Activated T-cell treated with anti-CD3 and anti-CD28 coated beads for 4 hours (primary cell): ENCODE results near the gene TRIO.
A peak's percentile ranks its signal among the peaks of the same experiment; 100 is the strongest.
"Not testable (repeated sequence)": the region's sequence is repeated elsewhere in the genome, so short reads cannot be mapped to it uniquely, and the experiment has no call there.

ENCODE experiments used
- DNase-seq: peaks from one replicate; pipeline ENCODE4 v3.0.0-alpha.2; 2020

Gene TRIO

GRCh38 chr5:14142827-14143545 lies at the start of gene TRIO:
Gene TRIO (plus strand): TSS chr5:14143342. CDS start chr5:14143726, 384 bp downstream.
- DNase-seq: peak; percentile 71

DNA sequence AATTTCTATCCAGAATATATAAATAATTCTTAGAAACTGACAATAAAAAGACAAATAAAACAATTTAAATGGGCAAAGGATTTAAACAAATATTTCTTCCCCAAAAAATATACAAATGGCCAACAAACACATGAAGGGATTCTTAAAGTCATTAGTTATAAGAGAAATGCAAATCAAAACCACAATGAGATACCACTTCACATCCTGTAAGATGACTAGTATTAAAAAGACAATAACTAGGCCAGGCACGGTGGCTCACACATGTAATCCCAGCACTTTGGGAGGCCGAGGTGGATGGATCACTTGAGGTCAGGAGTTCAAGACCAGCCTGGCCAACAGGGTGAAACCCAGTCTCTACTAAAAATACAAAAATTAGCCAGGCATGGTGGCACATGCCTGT lies 45.8 kb upstream of the TRIO start:
- DNase-seq: not testable (repeated sequence)

DNA sequence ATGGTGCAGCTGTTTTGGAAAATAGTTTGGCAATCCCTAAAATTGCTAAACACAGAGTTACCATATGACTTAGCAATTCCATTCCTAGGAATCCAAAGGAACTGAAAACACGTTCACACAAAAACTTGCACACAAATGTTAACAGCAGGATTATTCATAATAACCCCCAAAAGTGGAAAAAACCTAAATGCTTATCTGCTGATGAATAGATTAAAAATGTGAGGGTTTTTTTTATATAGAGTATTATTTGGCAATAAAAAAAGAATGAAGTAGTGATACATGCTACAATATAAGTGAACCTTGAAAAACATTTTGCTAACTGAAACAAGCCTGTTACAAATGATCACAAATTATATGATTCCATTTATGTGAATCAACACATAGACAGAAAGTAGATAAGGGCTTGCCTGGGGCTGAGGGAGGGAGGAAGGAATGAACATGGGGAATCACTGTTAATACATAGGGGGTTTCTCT lies 45.1 kb upstream of the TRIO start:
- DNase-seq: no peak

- DNase-seq: no peak
Observed at GRCh38 chr5:14100281-14100680, 42.9 kb upstream of the TRIO start.

DNA sequence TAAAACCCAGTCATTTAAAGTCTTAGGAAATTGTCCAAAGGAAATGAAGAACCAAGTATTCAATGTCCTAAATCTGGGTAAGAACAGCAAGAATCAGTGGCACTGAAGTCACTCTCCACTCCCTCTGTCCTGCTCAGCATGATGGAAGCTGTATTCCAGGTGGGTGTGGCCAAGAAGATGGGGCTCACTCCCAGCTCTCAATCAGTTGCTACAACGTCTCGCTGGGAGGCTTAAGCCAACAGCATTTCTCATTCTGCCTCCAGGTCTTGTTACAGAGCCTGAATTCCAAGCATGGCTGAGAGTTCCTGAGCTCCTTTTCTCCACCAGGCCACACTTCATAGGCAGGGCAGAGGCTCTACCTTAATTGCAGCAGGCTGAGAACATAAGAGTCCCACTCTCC lies 41.2 kb upstream of the TRIO start:
- DNase-seq: no peak

- no peak for DNase-seq
Observed at GRCh38 chr5:14102666-14103065, 40.5 kb upstream of the TRIO start.

- no peak for DNase-seq
Observed at GRCh38 chr5:14105718-14106410, 37.3 kb upstream of the TRIO start.

GRCh38 chr5:14107536-14107935 lies 35.6 kb upstream of the TRIO start:
- DNase-seq: no peak

- peak; percentile 7 for DNase-seq
Observed at GRCh38 chr5:14108170-14108996, 34.8 kb upstream of the TRIO start.

DNA sequence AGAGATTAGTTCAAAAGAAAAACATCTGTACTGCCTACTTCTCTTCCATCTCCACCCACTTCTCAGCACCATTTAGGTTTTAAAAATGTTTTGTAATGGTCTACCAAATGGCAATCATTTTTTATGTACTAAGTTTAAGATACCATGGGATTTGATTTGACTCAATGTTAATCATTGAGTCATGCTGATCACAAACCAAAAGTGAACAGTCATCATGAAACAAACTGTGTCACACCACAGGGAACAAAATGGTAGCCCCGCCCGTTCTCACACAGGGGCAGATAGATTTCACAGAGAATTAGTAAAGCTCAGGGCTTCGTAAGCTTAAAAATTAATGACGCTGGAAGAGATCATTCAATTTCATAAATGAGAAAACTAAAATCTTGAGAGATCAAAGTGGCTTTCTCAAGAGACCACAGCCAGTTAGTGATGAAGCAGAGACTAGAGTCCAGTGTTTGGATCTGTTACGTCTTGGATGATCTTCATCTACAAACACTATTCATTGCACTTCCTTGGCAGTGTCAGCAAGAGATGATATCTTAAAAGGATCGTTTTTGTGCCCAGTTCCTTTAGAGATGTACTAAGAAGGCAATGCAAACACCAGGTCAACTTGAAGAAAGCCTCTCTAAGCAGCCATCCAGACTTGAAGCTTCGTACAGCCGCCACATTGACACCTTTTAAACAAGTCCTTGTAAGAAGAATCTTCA lies 33.9 kb upstream of the TRIO start:
- no peak for DNase-seq

DNA sequence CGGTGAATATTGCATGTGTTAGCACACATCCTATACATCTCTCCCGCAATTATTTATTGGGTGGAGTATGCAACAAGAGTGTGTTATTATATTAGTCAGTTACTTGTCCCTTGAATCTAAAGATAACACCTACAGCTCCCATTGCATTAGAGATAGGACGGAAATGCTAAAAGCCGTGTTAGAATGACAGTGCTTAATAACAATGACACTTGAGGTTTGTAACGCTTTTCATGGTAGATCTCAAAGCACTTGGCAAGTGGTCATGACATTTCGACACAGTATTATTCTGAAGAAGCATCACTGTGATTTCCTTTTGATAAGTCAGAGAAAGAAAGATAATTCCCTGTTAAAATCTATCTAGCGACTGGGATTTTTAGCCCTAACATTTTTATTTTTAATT lies 33.4 kb upstream of the TRIO start:
- no peak for DNase-seq

- no peak for DNase-seq
Observed at GRCh38 chr5:14110196-14110595, 32.9 kb upstream of the TRIO start.

DNA sequence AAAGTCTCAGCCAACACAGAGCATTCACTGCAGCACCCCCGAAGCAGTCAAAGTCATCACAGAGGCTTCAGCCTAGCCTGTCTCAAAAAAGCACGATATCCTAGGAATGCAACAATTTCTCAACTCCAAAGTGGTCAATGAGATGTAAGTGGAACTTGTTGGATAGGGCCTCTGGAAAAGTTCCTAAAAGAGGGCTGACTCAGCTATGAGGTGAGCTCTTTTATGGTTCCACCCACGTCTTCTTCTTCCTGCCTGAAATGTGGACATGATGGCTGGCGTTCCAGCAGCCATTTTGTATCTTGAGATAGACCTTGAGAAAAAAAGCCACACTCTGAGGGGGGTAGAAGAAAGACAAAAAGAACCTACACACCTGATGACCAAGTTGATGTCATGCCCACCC lies 32.5 kb upstream of the TRIO start:
- no peak for DNase-seq

- DNase-seq: no peak
Observed at GRCh38 chr5:14112998-14113652, 30.0 kb upstream of the TRIO start.

DNA sequence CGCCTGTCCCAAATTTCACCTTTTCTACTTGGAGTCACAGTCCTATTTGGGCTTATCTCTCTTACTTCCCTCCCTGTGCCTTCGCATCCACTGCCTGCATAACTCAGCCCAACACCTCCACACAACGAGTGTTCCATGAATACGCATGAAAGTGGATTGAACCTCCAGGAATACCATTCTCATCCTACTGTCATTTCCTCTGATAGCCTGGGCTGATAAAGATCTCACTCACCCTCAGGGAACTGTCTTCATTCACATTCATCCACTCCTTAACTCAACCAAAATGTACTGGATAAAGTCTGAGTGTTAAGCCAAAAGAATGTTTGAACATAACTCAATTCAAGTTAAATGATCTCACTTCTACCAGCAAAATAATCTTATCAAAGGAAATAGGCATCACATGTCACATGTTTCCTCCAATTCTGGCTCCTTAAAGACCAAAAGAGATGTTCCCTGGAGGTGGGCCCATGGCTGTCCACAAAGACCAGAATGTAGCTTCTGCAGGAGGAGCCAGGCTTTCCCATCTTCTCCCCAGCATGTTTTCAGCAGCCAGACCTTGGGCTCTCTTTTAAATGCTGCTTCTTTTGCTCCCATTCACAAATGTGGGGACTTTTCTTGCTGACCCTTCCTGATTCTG lies 28.4 kb upstream of the TRIO start:
- no peak for DNase-seq

- no peak for DNase-seq
Observed at GRCh38 chr5:14115323-14115895, 27.7 kb upstream of the TRIO start.

- no peak for DNase-seq
Observed at GRCh38 chr5:14118551-14119320, 24.4 kb upstream of the TRIO start.

DNA sequence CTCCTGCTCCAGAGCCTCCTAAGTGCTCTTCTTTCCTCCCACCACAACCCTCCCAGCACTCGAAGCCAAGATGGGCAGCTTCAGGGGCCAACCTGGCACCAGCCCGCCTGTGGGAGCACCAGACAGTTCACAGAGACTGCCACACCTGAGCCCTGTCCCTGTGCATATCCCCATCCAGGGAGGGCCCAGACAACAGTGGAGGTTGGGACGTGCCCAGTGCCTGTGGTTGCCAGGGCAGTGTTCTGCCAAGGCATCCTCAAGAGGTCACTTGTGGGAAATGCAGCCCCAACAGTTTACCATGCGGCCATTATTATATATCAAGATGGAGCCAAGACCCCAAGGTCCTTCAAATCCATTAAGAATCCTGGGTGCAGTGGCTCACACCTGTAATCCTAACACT lies 23.0 kb upstream of the TRIO start:
- no peak for DNase-seq

- DNase-seq: no peak
Observed at GRCh38 chr5:14121552-14121951, 21.6 kb upstream of the TRIO start.

GRCh38 chr5:14122089-14122488 lies 21.1 kb upstream of the TRIO start:
- no peak for DNase-seq

- no peak for DNase-seq
Observed at GRCh38 chr5:14123551-14123950, 19.6 kb upstream of the TRIO start.
